CD8-positive, alpha-beta memory T cell (primary cell): ENCODE results near the gene NOP16. TPM values are rescaled to one million over a fixed set of nuclear protein-coding genes. Genes with fewer than 3 reads are reported as not detected.

Source experiments
- CTCF ChIA-PET: fragments of 350-600 bp; sonication (Branson Sonifier 250); formaldehyde crosslinking; loops from one replicate; lab custom pipeline; 2021; ENCODE audit warnings: antibody characterized with exemption; lab: Charles Lee
- POLR2A ChIA-PET: fragments of 350-600 bp; sonication (Branson Sonifier 250); formaldehyde crosslinking; loops from one replicate; lab custom pipeline; 2021; ENCODE audit warnings: antibody characterized with exemption; lab: Charles Lee
- DNase-seq, 5 donors: peaks; one replicate each; pipeline versions ENCODE4 v3.0.0 to v3.0.0-alpha.2; 2020 to 2022; ENCODE audit warnings: mixed read lengths in 1 of 5
- H3K27ac ChIP-seq: one replicate; pipeline ENCODE4 v1.7.0; 2013; ENCODE audit warnings: low read depth, mild to moderate bottlenecking, low read length, moderate library complexity
- H3K27me3 ChIP-seq: 2 replicates; pipeline ENCODE4 v1.7.0; 2013; ENCODE audit warnings: low read length, mild to moderate bottlenecking; ENCODE audit not compliant: insufficient read depth, poor library complexity, severe bottlenecking
- H3K36me3 ChIP-seq: 2 replicates; pipeline ENCODE4 v1.7.0; 2013; ENCODE audit warnings: mild to moderate bottlenecking, low read length, moderate library complexity; ENCODE audit not compliant: insufficient read depth
- H3K4me1 ChIP-seq: 2 replicates; pipeline ENCODE4 v1.7.0; 2013; ENCODE audit warnings: mild to moderate bottlenecking, low read length, moderate library complexity; ENCODE audit not compliant: insufficient read depth
- H3K4me3 ChIP-seq: 2 replicates; pipeline ENCODE4 v1.7.0; 2013; ENCODE audit warnings: mild to moderate bottlenecking, low read length
- H3K9me3 ChIP-seq: 2 replicates; pipeline ENCODE4 v1.7.0; 2013; ENCODE audit warnings: mild to moderate bottlenecking, low read length
- H3K27ac Mint-ChIP-seq, 8 donors: one replicate each; pipeline ENCODE4 v1.8.0; 2020 to 2021; ENCODE audit warnings: mixed read lengths in 8 of 8, mild to moderate bottlenecking in 6 of 8, inconsistent platforms in 3 of 8, moderate library complexity in 3 of 8
- H3K27me3 Mint-ChIP-seq, 2 donors: one replicate each; pipeline ENCODE4 v1.8.0; 2020 to 2021; ENCODE audit warnings: mixed read lengths in 2 of 2, mild to moderate bottlenecking in 1 of 2, moderate library complexity in 1 of 2
- H3K36me3 Mint-ChIP-seq, 3 donors: one replicate each; pipeline ENCODE4 v1.8.0; 2020 to 2021; ENCODE audit warnings: mixed read lengths in 3 of 3, inconsistent platforms in 1 of 3, mild to moderate bottlenecking in 1 of 3
- H3K4me1 Mint-ChIP-seq, 3 donors: one replicate each; pipeline ENCODE4 v1.8.0; 2020 to 2021; ENCODE audit warnings: mixed read lengths in 3 of 3, inconsistent platforms in 1 of 3, mild to moderate bottlenecking in 1 of 3
- H3K4me3 Mint-ChIP-seq, 7 donors: one replicate each; pipeline ENCODE4 v1.8.0; 2020 to 2021; ENCODE audit warnings: mixed read lengths in 7 of 7, mild to moderate bottlenecking in 6 of 7, moderate library complexity in 4 of 7, inconsistent platforms in 2 of 7
- H3K9me3 Mint-ChIP-seq, 5 donors: one replicate each; pipeline ENCODE4 v1.8.0; 2020 to 2022; ENCODE audit warnings: mixed read lengths in 5 of 5, mild to moderate bottlenecking in 3 of 5, moderate library complexity in 2 of 5, inconsistent platforms in 1 of 5
- polyA plus RNA-seq: library from polyadenylated mRNA; unstranded; fragments of 300-500 nt; fragmentation: Illumina TruSeq; gene quantifications from one replicate; pipeline ENCODE4 v1.2.3, GENCODE V29; 2021
- total RNA-seq, 2 experiments: library from RNA; stranded (reverse); gene quantifications; one replicate each; pipeline ENCODE4 v1.2.3, GENCODE V29; 2021

NOP16 gene
- total and polyA plus RNA-seq, 3 experiments from 2014 or later: 33.5 to 160 (median 157) TPM

GRCh38 chr5:176371621-176372539 lies 16.5 kb downstream of the NOP16 start:
- CTCF ChIA-PET: interaction anchor here (1.6 kb wide), 1 partner anchor 8 kb away, joined by 4 read pairs; no protein-coding TSS in a partner anchor

DNA sequence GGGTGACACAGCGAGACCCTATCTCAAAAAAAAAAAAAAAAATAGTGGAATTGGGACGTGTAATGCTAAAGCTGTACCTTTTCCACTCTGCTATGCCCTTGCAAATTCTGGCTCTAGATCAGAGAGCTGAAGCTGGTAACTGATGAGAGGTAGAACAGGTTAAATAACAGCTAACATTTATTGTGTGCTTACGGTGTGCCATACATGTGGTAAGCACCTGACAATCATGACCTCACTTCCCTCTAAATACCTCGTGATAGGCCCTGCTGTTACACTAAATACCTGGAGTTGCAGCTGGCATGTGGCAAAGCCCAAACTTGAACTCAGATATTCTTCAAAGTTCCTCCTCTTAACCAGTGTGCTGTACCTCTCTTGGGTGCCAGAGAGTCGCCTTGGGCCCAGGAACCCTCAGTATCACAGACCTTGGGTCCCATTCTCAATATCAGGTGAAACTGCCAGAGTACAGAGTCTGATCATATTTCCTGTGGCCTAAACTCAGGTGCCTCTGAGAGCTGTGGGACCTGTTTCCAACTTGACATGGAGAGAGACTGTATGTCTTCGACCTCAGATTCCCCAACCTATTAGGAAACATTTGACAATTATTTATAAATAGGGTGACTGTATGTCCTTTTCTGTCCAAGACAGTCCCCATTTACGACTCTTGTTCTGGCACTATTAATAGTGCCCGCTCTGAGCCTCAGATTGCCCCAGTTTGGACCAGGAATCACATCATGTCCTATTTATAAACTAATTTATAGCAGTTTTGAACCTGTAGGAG lies 18.3 kb downstream of the NOP16 start:
- no peaks in the 10 kb centered on the region for H3K27me3 Mint-ChIP-seq
- POLR2A ChIA-PET: interaction anchor here (0.6 kb wide), 1 partner anchor 46 kb away, joined by 3 read pairs; no protein-coding TSS in a partner anchor
- peak overlapping the region in 1 of 8 donors; percentile 38 for H3K27ac Mint-ChIP-seq
- no peaks in the 10 kb centered on the region for H3K9me3 Mint-ChIP-seq
- H3K4me3 Mint-ChIP-seq: peak overlapping the region in 1 of 7 donors; percentile 58
- no peaks in the 10 kb centered on the region for H3K9me3 ChIP-seq
- no peaks in the 10 kb centered on the region for H3K27me3 ChIP-seq
- CTCF ChIA-PET: interaction anchor here (1.6 kb wide), 1 partner anchor 9 kb away, joined by 4 read pairs; no protein-coding TSS in a partner anchor
- no peaks in the 10 kb centered on the region for H3K36me3 ChIP-seq
- DNase-seq: peak in 1 of 5 donors; percentile 1
- no peaks in the 10 kb centered on the region for H3K4me1 ChIP-seq
- no peak overlapping the region for H3K27ac ChIP-seq
- peaks cover 0 to 41% (median 9%) of the 10 kb centered on the region in 3 donors for H3K36me3 Mint-ChIP-seq
- no peak overlapping the region for H3K4me3 ChIP-seq
- peaks cover 8 to 16% (median 14%) of the 10 kb centered on the region in 3 donors for H3K4me1 Mint-ChIP-seq

More at GRCh38 chr5:176371621-176372539, 16.5 kb downstream of the NOP16 start:
- no peaks in the 10 kb centered on the region for H3K4me1 ChIP-seq
- no peaks in the 10 kb centered on the region for H3K36me3 ChIP-seq
- H3K4me3 ChIP-seq: no peak overlapping the region
- H3K27ac ChIP-seq: no peak overlapping the region
- no peaks in the 10 kb centered on the region for H3K27me3 ChIP-seq
- POLR2A ChIA-PET: no interaction called here
- no peaks in the 10 kb centered on the region for H3K9me3 ChIP-seq
- Mint-ChIP-seq H3K27ac (peak overlapping the region in 1 of 8 donors; percentile 66), H3K27me3 (no peaks in the 10 kb centered on the region), H3K9me3 (no peaks in the 10 kb centered on the region), H3K4me3 (no peak overlapping the region), H3K36me3 (peaks cover 0 to 41% (median 9%) of the 10 kb centered on the region in 3 donors), H3K4me1 (peaks cover 5 to 12% (median 9%) of the 10 kb centered on the region in 3 donors)
- DNase-seq: peak in 1 of 5 donors; percentile 34

DNA sequence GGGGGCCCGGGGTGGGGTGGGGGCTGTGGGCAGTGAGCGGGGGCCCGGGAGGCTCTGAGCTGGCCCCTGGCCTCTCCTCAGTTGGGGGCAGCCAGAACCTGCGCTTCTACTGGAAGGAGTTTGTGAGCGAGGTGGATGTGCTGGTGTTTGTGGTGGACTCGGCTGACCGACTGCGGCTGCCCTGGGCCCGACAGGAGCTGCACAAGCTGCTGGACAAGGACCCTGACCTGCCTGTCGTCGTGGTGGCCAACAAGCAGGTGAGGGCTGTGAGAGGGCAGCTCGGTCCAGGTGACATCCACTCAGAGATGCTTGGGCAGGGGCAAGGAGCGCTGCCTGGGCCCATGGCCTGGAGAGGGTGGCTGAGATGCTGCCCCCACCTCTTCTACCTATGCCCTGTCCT lies 19.7 kb downstream of the NOP16 start:
- H3K4me1 ChIP-seq: peaks cover 5% of the 10 kb centered on the region
- H3K4me3 ChIP-seq: no peak overlapping the region
- Mint-ChIP-seq H3K36me3 (peaks cover 0 to 41% (median 9%) of the 10 kb centered on the region in 3 donors), H3K4me3 (peak overlapping the region in 2 of 7 donors; percentile 16 to 48), H3K27ac (no peak overlapping the region), H3K4me1 (peaks cover 11 to 22% (median 16%) of the 10 kb centered on the region in 3 donors), H3K9me3 (no peaks in the 10 kb centered on the region), H3K27me3 (no peaks in the 10 kb centered on the region)
- H3K36me3 ChIP-seq: no peaks in the 10 kb centered on the region
- DNase-seq: peak in 1 of 5 donors; percentile 33
- ChIA-PET POLR2A (no interaction called here), CTCF (interaction anchor here (1.5 to 1.8 kb wide), 2 partner anchors 8 to 12 kb away, joined by 3 read pairs; no protein-coding TSS in a partner anchor)
- H3K27me3 ChIP-seq: no peaks in the 10 kb centered on the region
- no peaks in the 10 kb centered on the region for H3K9me3 ChIP-seq
- no peak overlapping the region for H3K27ac ChIP-seq

- Mint-ChIP-seq H3K9me3 (no peaks in the 10 kb centered on the region), H3K4me3 (peak overlapping the region; percentile 64 to 92 (median 83)), H3K27ac (peak overlapping the region in 5 of 8 donors; percentile 42 to 90 (median 77)), H3K36me3 (peaks cover 0 to 33% (median 9%) of the 10 kb centered on the region in 3 donors), H3K4me1 (peaks cover 19 to 35% (median 29%) of the 10 kb centered on the region in 3 donors), H3K27me3 (no peaks in the 10 kb centered on the region)
- no peak for DNase-seq
- POLR2A ChIA-PET: interaction anchor here (1.6 kb wide), 1 partner anchor 171 kb away, joined by 4 read pairs; the partner anchor contains the start of gene RNF44
- no peaks in the 10 kb centered on the region for H3K36me3 ChIP-seq
- H3K27me3 ChIP-seq: no peaks in the 10 kb centered on the region
- no peak overlapping the region for H3K27ac ChIP-seq
- CTCF ChIA-PET: no interaction called here
- H3K9me3 ChIP-seq: no peaks in the 10 kb centered on the region
- H3K4me3 ChIP-seq: no peak overlapping the region
- H3K4me1 ChIP-seq: peaks cover 15% of the 10 kb centered on the region
These were observed 22.0 kb downstream of the NOP16 start for GRCh38 chr5:176366232-176366894.

GRCh38 chr5:176365351-176366231 lies 22.8 kb downstream of the NOP16 start, which contains the start of gene ARL10:
Gene ARL10 (plus strand): TSS chr5:176365487. CDS start chr5:176365564, 77 bp downstream.
- no peaks in the 10 kb centered on the region for H3K9me3 Mint-ChIP-seq
- Histone ChIP-seq H3K27me3 (no peaks in the 10 kb centered on the region), H3K27ac (peak within 1 kb of the TSS; percentile 11), H3K36me3 (no peaks in the 10 kb centered on the region), H3K9me3 (no peaks in the 10 kb centered on the region), H3K4me3 (peak within 1 kb of the TSS; percentile 78), H3K4me1 (peaks cover 15% of the 10 kb centered on the region)
- H3K4me3 Mint-ChIP-seq: peak within 1 kb of the TSS; percentile 74 to 86 (median 83)
- ChIA-PET POLR2A (interaction anchor here (1.6 kb wide), 1 partner anchor 172 kb away, joined by 4 read pairs; the partner anchor contains the start of gene RNF44), CTCF (no interaction called here)
- DNase-seq: peak; percentile 40 to 67 (median 44)
- H3K27ac Mint-ChIP-seq: peak within 1 kb of the TSS in 6 of 8 donors; percentile 70 to 96 (median 76)
- peaks cover 0 to 33% (median 9%) of the 10 kb centered on the region in 3 donors for H3K36me3 Mint-ChIP-seq
- peaks cover 19 to 41% (median 33%) of the 10 kb centered on the region in 3 donors for H3K4me1 Mint-ChIP-seq
- H3K27me3 Mint-ChIP-seq: no peaks in the 10 kb centered on the region

- Histone ChIP-seq H3K9me3 (no peaks in the 10 kb centered on the region), H3K27me3 (no peaks in the 10 kb centered on the region), H3K36me3 (no peaks in the 10 kb centered on the region), H3K27ac (peak overlapping the region; percentile 11), H3K4me1 (peaks cover 19% of the 10 kb centered on the region), H3K4me3 (peak overlapping the region; percentile 78)
- CTCF ChIA-PET: no interaction called here
- peaks cover 20 to 43% (median 35%) of the 10 kb centered on the region in 3 donors for H3K4me1 Mint-ChIP-seq
- peak overlapping the region; percentile 74 to 86 (median 78) for H3K4me3 Mint-ChIP-seq
- H3K27ac Mint-ChIP-seq: peak overlapping the region in 6 of 8 donors; percentile 70 to 96 (median 76)
- no peak for DNase-seq
- peaks cover 0 to 26% (median 9%) of the 10 kb centered on the region in 3 donors for H3K36me3 Mint-ChIP-seq
- H3K27me3 Mint-ChIP-seq: no peaks in the 10 kb centered on the region
- POLR2A ChIA-PET: interaction anchor here (1.6 kb wide), 1 partner anchor 172 kb away, joined by 4 read pairs; the partner anchor contains the start of gene RNF44
- H3K9me3 Mint-ChIP-seq: no peaks in the 10 kb centered on the region
These were observed 23.5 kb downstream of the NOP16 start for GRCh38 chr5:176364765-176365350.
